ENCODE measurements around the gene TLX1.

Gene TLX1

GRCh38 chr10:101161494-101162299 is 30.6 kb downstream of the TLX1 start:
- H3K79me2 ChIP-seq (ENCODE audit: low read length), result no peaks in the 10 kb centered on the region
- H3K27ac ChIP-seq (ENCODE audit: low read length), result no peak overlapping the region
- no peaks in the 10 kb centered on the region for H4K20me1 ChIP-seq (ENCODE audit: insufficient read depth, low read length)
- H3K36me3 ChIP-seq (replicated peaks; ENCODE audit: insufficient read depth, low read length), result no peaks in the 10 kb centered on the region
- no peak overlapping the region; the same call in 1 of the 2 replicates for H3K4me3 ChIP-seq (ENCODE audit: low read length)
- peak overlapping the region; percentile 35; the same call in 1 of the 2 replicates for H3K4me2 ChIP-seq (ENCODE audit: low read depth, low read length)
- H2AFZ ChIP-seq (ENCODE audit: low read length), result peak overlapping the region; percentile 17; the same call in 1 of the 2 replicates
- H3K9me2 ChIP-seq (replicated peaks; ENCODE audit: insufficient read depth, low read length), result no peaks in the 10 kb centered on the region
- H3F3A ChIP-seq (ENCODE audit: insufficient read depth, low read length), result no peaks in the 10 kb centered on the region
- no peaks in the 10 kb centered on the region for H3K27me3 ChIP-seq (replicated peaks; ENCODE audit: insufficient read depth, low read length)
- TF ChIP-seq CTCF (IDR thresholded peaks at IDR 0.05; ENCODE audit: low read length) (peak; percentile 95), EZH2phosphoT487 (IDR thresholded peaks at IDR 0.05; ENCODE audit: low read length) (no peak), EZH2 (optimal IDR thresholded peaks at IDR 0.05; ENCODE audit: low read depth, low read length) (no peak)
- no peak overlapping the region for H3K9ac ChIP-seq (ENCODE audit: low read length)
- DNase-seq, result peak; percentile 69
- H3K4me1 ChIP-seq (ENCODE audit: low read length), result peaks cover 9% of the 10 kb centered on the region
- no peaks in the 10 kb centered on the region for H3K9me3 ChIP-seq (replicated peaks; ENCODE audit: insufficient read depth, low read length)

GRCh38 chr10:101162677-101163076 is 31.6 kb downstream of the TLX1 start:
- H3K4me2 ChIP-seq (ENCODE audit: low read depth, low read length), result no peak overlapping the region
- H3K79me2 ChIP-seq (ENCODE audit: low read length), result no peaks in the 10 kb centered on the region
- no peaks in the 10 kb centered on the region for H3K27me3 ChIP-seq (replicated peaks; ENCODE audit: insufficient read depth, low read length)
- no peak for DNase-seq
- H3K4me1 ChIP-seq (ENCODE audit: low read length), result peaks cover 9% of the 10 kb centered on the region
- H4K20me1 ChIP-seq (ENCODE audit: insufficient read depth, low read length), result no peaks in the 10 kb centered on the region
- TF ChIP-seq EZH2phosphoT487 (IDR thresholded peaks at IDR 0.05; ENCODE audit: low read length) (no peak), CTCF (IDR thresholded peaks at IDR 0.05; ENCODE audit: low read length) (no peak), EZH2 (optimal IDR thresholded peaks at IDR 0.05; ENCODE audit: low read depth, low read length) (no peak)
- no peaks in the 10 kb centered on the region for H3F3A ChIP-seq (ENCODE audit: insufficient read depth, low read length)
- no peak overlapping the region for H2AFZ ChIP-seq (ENCODE audit: low read length)
- no peaks in the 10 kb centered on the region for H3K36me3 ChIP-seq (replicated peaks; ENCODE audit: insufficient read depth, low read length)
- H3K9me2 ChIP-seq (replicated peaks; ENCODE audit: insufficient read depth, low read length), result no peaks in the 10 kb centered on the region
- no peak overlapping the region for H3K4me3 ChIP-seq (ENCODE audit: low read length)
- no peaks in the 10 kb centered on the region for H3K9me3 ChIP-seq (replicated peaks; ENCODE audit: insufficient read depth, low read length)
- no peak overlapping the region for H3K9ac ChIP-seq (ENCODE audit: low read length)
- no peak overlapping the region for H3K27ac ChIP-seq (ENCODE audit: low read length)

- H3F3A ChIP-seq (ENCODE audit: insufficient read depth, low read length), result no peaks in the 10 kb centered on the region
- H3K9ac ChIP-seq (ENCODE audit: low read length), result no peak overlapping the region
- no peak overlapping the region for H3K4me2 ChIP-seq (ENCODE audit: low read depth, low read length)
- no peaks in the 10 kb centered on the region for H3K9me3 ChIP-seq (replicated peaks; ENCODE audit: insufficient read depth, low read length)
- H3K79me2 ChIP-seq (ENCODE audit: low read length), result no peaks in the 10 kb centered on the region
- H3K27ac ChIP-seq (ENCODE audit: low read length), result no peak overlapping the region
- no peak for DNase-seq
- H3K4me1 ChIP-seq (ENCODE audit: low read length), result peaks cover 2% of the 10 kb centered on the region; the same call in 1 of the 2 replicates
- H3K4me3 ChIP-seq (ENCODE audit: low read length), result no peak overlapping the region
- TF ChIP-seq CTCF (IDR thresholded peaks at IDR 0.05; ENCODE audit: low read length) (no peak), EZH2phosphoT487 (IDR thresholded peaks at IDR 0.05; ENCODE audit: low read length) (no peak), EZH2 (optimal IDR thresholded peaks at IDR 0.05; ENCODE audit: low read depth, low read length) (no peak)
- H4K20me1 ChIP-seq (ENCODE audit: insufficient read depth, low read length), result no peaks in the 10 kb centered on the region
- H3K36me3 ChIP-seq (replicated peaks; ENCODE audit: insufficient read depth, low read length), result no peaks in the 10 kb centered on the region
- no peaks in the 10 kb centered on the region for H3K9me2 ChIP-seq (replicated peaks; ENCODE audit: insufficient read depth, low read length)
- no peak overlapping the region for H2AFZ ChIP-seq (ENCODE audit: low read length)
- no peaks in the 10 kb centered on the region for H3K27me3 ChIP-seq (replicated peaks; ENCODE audit: insufficient read depth, low read length)
Observed at GRCh38 chr10:101164020-101164419, 32.9 kb downstream of the TLX1 start.
